Kidney epithelial cell (primary cell): ENCODE data around the gene ATP6V1B1. TPM values are rescaled to one million over a fixed set of nuclear protein-coding genes. Genes with fewer than 3 reads are reported as not detected.

ENCODE experiments used
- DNase-seq: peaks from one replicate; pipeline ENCODE4 v3.0.0-alpha.2; 2010; ENCODE audit warnings: low read depth
- H3K27me3 ChIP-seq: 2 replicates; pipeline ENCODE4 v1.6.0; 2011; ENCODE audit warnings: low read length; ENCODE audit not compliant: control insufficient read depth, insufficient read depth
- H3K36me3 ChIP-seq: 2 replicates; pipeline ENCODE4 v1.5.1; 2011; ENCODE audit warnings: low read length; ENCODE audit not compliant: control insufficient read depth, insufficient read depth
- H3K4me3 ChIP-seq: 2 replicates; pipeline ENCODE4 v1.5.1; 2011; ENCODE audit warnings: low read depth, mild to moderate bottlenecking, control low read depth, low read length
- total RNA-seq: library from RNA; depleted of rRNA; stranded (reverse); fragments of >200 nt; gene quantifications from 2 replicates; pipeline ENCODE4 v1.2.3, GENCODE V29; 2015
- TF ChIP-seq, protein P1 (sequence below): IDR thresholded peaks from 2 replicates; pipeline ENCODE4 v1.5.1; 2011; ENCODE audit warnings: mild to moderate bottlenecking, moderate library complexity, low read length, control low read depth, inconsistent platforms; ENCODE audit not compliant: insufficient read depth, poor library complexity, severe bottlenecking

The ATP6V1B1 gene
- total RNA-seq, 1 donor from 2014 or later: not detected

DNA sequence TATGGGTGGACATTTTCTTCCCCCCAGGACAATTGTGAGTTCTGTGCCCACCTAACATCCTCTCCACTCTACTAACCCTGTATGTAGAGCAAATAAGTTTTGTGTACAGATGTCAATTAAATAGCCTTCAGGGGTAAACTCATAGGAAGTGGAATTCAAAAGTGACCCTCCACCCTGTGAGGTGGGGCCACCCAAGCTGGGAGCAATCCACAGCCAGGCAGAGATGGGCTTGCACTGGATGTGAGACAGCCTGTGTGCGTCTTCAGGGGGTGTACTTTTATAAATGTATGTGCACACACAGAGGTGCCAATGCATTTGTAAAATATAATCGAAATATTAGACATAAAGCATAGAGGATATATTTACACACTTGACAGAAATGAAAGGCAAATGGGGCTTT lies 33.1 kb upstream of the ATP6V1B1 start:
- TF ChIP-seq, protein P1, sequence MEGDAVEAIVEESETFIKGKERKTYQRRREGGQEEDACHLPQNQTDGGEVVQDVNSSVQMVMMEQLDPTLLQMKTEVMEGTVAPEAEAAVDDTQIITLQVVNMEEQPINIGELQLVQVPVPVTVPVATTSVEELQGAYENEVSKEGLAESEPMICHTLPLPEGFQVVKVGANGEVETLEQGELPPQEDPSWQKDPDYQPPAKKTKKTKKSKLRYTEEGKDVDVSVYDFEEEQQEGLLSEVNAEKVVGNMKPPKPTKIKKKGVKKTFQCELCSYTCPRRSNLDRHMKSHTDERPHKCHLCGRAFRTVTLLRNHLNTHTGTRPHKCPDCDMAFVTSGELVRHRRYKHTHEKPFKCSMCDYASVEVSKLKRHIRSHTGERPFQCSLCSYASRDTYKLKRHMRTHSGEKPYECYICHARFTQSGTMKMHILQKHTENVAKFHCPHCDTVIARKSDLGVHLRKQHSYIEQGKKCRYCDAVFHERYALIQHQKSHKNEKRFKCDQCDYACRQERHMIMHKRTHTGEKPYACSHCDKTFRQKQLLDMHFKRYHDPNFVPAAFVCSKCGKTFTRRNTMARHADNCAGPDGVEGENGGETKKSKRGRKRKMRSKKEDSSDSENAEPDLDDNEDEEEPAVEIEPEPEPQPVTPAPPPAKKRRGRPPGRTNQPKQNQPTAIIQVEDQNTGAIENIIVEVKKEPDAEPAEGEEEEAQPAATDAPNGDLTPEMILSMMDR: no peak
- no peak overlapping the region for H3K4me3 ChIP-seq
- H3K27me3 ChIP-seq: peaks cover 82% of the 10 kb centered on the region
- DNase-seq: no peak
- H3K36me3 ChIP-seq: no peaks in the 10 kb centered on the region

DNA sequence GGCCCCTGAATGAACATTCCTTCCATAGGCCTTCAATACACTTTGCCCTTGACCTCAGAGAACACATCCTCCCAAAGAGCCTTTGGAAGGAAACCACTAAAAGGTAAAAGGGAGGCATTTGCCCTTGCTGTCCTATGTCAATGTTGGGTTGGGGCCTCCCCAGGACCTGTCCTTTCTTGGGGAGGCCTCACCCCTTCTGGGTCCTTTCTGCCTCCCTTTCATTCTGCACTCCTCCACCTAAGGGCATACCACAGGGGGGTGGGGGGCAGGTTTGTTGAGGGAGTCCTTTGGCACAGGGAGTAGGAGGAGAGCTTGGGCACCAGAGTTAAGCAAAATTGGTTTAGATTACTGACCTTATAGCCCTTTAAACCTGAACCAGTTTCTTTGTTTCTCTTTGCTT lies 32.5 kb upstream of the ATP6V1B1 start:
- TF ChIP-seq, protein P1: no peak
- no peak for DNase-seq
- Histone ChIP-seq H3K4me3 (no peak overlapping the region), H3K36me3 (no peaks in the 10 kb centered on the region), H3K27me3 (peaks cover 81% of the 10 kb centered on the region)

DNA sequence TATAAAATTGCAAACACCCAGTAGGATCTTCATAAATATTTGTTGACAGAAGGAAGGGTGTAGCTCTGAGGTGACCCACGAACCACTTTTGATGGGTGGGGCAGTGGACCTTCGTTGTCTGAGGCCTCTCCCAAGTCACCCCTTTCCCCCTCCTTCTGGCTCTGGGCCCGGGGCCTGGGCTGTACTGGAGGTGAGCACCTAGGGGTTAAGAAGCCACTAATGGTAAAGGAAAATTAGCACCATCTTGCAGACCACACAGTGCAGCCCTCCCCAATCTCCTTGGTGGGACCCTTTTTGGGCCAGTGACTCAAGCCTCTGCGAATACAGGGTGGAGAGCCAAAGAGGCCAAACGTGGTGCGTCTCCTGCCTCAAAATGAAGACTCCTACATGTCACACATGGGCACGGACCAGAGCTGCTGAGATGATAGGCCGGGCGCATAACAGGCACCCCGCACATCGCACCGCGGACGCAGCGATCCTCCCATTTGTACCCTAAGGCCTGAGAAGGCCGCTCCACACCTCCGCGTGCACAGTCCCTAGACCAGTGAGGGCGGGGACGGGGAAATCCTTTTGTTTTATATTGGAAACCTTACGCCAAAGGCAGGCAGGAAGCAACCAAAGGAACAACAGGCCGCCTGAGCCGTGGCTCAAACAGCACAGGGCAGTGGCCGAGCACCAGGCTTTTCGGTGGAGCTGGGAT lies 31.9 kb upstream of the ATP6V1B1 start:
- no peak overlapping the region for H3K4me3 ChIP-seq
- H3K36me3 ChIP-seq: no peaks in the 10 kb centered on the region
- TF ChIP-seq, protein P1: no peak
- peaks cover 79% of the 10 kb centered on the region for H3K27me3 ChIP-seq
- no peak for DNase-seq

DNA sequence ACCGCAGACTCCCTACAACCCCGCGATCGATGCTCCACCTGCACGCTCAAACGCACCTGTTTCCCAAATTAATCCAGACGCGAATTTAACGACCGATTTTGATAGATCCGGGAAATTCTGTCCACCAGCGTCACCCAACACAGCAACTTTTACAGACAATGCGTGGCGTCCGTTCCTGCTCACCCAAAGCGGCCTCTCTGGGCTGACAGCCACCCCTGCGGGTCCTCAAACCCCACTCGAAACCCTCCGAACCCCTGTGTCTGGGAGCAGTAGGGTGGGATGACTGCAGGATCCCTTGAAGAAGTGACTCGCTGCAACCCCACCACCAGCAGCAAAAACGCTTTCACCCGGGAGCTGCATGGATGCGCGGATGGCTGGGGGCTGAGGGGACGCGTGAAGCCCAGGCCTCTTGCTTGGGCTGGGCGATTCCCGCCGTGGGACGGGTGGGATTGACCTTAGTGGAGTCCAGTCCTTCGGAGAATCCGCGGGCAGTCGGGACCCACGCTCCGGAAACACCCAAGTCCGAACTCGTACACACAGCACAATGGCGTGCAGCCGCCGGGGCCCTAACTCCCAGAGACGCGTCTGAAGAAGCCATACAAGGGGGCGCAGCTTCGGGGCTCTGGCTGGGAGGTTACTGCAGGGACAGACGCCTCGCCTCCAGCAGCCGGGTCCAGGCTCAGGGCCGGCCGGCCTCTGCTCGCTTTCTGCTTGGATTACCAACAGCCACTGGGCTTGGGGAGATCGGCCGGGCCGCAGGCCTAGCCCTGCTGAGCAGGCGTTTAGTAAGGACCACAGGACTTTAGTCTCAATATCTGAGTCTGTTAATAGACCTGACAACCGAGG lies 31.1 kb upstream of the ATP6V1B1 start:
- TF ChIP-seq, protein P1: no peak
- no peaks in the 10 kb centered on the region for H3K36me3 ChIP-seq
- peaks cover 71% of the 10 kb centered on the region for H3K27me3 ChIP-seq
- no peak for DNase-seq
- H3K4me3 ChIP-seq: no peak overlapping the region

DNA sequence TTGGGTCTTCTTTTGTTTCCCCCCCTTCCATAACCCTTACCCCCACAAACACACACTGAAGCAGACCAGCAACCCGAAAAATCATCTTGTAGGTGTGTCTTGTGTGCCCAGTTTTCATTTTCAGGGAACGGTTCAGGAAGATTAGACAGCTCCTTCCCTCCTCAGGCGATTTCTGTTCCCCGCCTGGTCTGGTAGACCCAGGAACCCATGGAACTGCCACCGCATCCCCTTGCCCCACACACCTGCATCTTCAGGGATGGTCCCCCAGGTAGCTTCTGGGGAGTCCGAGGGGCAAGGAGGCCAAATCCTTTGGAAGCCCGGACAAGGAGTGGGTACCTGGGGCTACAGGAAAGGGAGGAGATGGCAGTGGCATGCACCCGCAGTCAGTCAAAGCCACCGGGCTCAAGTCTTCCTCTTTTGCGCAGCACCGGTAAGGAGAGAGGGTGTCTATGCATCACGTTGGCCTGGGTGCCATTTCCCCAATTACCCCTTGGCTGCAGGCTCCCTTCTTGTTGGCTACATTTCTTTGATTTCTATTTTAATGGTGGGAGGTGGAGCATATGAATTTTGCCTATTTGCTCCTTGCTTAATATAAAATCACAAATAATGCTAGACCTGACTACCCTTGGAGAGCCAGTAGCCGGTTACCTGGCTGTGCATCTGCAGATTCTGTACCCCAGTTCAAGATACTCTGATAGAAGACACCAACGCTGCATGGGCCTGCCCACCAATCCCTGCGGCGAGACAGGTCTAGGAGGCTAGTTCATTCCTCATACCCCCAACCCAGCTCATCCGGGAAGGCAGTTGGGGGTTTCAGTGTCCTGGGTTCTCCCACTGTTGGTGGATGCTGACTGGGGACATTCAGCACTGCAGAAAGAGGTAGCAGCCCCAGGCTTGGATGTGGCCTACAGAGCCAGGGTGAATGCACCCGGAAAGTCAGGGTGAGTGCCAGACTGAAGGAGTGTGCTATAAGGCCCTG lies 30.0 kb upstream of the ATP6V1B1 start:
- no peaks in the 10 kb centered on the region for H3K36me3 ChIP-seq
- H3K4me3 ChIP-seq: no peak overlapping the region
- peaks cover 63% of the 10 kb centered on the region for H3K27me3 ChIP-seq
- TF ChIP-seq, protein P1: no peak
- no peak for DNase-seq
